ENCODE data around the gene SERPINA5.
A peak's percentile ranks its signal among the peaks of the same experiment; 100 is the strongest.

The SERPINA5 gene

GRCh38 chr14:94548131-94548998 lies 32.9 kb upstream of the SERPINA5 start:
- TF ChIP-seq, protein P1, sequence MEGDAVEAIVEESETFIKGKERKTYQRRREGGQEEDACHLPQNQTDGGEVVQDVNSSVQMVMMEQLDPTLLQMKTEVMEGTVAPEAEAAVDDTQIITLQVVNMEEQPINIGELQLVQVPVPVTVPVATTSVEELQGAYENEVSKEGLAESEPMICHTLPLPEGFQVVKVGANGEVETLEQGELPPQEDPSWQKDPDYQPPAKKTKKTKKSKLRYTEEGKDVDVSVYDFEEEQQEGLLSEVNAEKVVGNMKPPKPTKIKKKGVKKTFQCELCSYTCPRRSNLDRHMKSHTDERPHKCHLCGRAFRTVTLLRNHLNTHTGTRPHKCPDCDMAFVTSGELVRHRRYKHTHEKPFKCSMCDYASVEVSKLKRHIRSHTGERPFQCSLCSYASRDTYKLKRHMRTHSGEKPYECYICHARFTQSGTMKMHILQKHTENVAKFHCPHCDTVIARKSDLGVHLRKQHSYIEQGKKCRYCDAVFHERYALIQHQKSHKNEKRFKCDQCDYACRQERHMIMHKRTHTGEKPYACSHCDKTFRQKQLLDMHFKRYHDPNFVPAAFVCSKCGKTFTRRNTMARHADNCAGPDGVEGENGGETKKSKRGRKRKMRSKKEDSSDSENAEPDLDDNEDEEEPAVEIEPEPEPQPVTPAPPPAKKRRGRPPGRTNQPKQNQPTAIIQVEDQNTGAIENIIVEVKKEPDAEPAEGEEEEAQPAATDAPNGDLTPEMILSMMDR (IDR thresholded peaks at IDR 0.05) = no peak
- H3K36me3 ChIP-seq = no peaks in the 10 kb centered on the region
- H3K9me3 ChIP-seq = no peaks in the 10 kb centered on the region

DNA sequence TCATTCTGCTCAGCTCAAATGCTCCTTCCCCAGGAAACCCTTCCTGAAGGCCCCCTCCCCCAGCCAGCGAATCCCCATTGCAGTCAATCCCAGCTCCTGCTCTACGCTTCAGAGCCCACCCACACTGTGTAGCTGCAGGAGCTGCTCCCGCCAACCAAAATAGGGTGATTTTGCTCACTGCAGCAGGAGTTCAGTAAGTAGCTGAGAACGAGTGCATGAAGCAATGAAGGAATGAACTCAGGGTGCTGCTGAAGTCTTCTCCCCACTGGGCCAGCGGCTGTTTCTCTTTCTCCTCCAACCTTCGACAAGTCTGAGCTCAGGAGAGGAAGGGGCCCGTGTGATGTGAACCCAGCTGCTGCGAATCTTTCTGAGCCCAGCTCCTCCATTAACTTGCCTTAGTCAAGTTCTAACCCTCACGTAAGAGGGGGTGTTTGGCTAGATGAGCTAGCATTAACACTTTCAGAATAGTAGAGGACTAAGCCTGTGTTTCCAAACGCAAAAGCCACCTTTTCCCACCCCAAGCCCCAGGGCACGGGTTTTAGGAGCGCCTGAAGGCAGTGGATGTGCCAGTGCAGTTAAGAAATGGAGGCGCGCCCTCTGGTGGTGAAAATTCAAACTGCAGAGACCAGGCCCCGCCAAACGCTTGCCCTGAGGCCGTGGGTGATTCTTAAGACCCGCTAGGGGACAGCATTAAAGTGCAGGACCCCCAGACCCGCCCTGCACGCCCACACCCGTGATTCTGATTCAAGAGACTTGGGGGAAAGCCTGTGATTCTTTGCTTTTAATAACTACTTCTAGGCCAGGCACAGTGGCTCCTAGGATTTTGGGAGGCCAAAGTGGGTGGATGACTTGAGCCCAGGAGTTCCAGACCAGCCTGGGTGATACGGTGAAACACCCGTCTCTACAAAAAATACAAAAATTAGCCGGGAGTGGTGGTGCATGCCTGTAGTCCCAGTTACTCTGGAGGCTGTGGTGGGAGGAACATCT lies 31.9 kb upstream of the SERPINA5 start:
- Histone ChIP-seq H3K36me3 (no peaks in the 10 kb centered on the region), H3K27me3 (peaks cover 11% of the 10 kb centered on the region), H3K4me3 (ENCODE audit: low read depth in 1 of 2, low read length in 1 of 2) (no peak overlapping the region), H3K4me1 (ENCODE audit: control insufficient read depth in 1 of 2, insufficient read depth in 1 of 2, low read depth in 1 of 2, low read length in 1 of 2) (no peaks in the 10 kb centered on the region), H3K9me3 (no peaks in the 10 kb centered on the region), H3K27ac (no peak overlapping the region)
- TF ChIP-seq, protein P1 (IDR thresholded peaks at IDR 0.05) = peak; percentile 70

More at GRCh38 chr14:94548131-94548998, 32.9 kb upstream of the SERPINA5 start:
- Histone ChIP-seq H3K27ac (no peak overlapping the region), H3K4me1 (ENCODE audit: control insufficient read depth in 1 of 2, insufficient read depth in 1 of 2, low read depth in 1 of 2, low read length in 1 of 2) (no peaks in the 10 kb centered on the region), H3K4me3 (ENCODE audit: low read depth in 1 of 2, low read length in 1 of 2) (no peak overlapping the region), H3K27me3 (peaks cover 11% of the 10 kb centered on the region)

GRCh38 chr14:94550041-94550440 lies 31.2 kb upstream of the SERPINA5 start:
- Histone ChIP-seq H3K4me3 (ENCODE audit: low read depth in 1 of 2, low read length in 1 of 2) (no peak overlapping the region), H3K27ac (no peak overlapping the region), H3K9me3 (no peaks in the 10 kb centered on the region), H3K27me3 (peaks cover 11% of the 10 kb centered on the region), H3K4me1 (ENCODE audit: control insufficient read depth in 1 of 2, insufficient read depth in 1 of 2, low read depth in 1 of 2, low read length in 1 of 2) (no peaks in the 10 kb centered on the region), H3K36me3 (no peaks in the 10 kb centered on the region)
- TF ChIP-seq, protein P1 (IDR thresholded peaks at IDR 0.05) = no peak

- TF ChIP-seq, protein P1 (IDR thresholded peaks at IDR 0.05) = no peak
- Histone ChIP-seq H3K36me3 (no peaks in the 10 kb centered on the region), H3K9me3 (no peaks in the 10 kb centered on the region), H3K27ac (no peak overlapping the region), H3K27me3 (no peaks in the 10 kb centered on the region), H3K4me3 (ENCODE audit: low read depth in 1 of 2, low read length in 1 of 2) (no peak overlapping the region), H3K4me1 (ENCODE audit: control insufficient read depth in 1 of 2, insufficient read depth in 1 of 2, low read depth in 1 of 2, low read length in 1 of 2) (no peaks in the 10 kb centered on the region)
Measured at GRCh38 chr14:94555991-94556390, 25.2 kb upstream of the SERPINA5 start.

GRCh38 chr14:94557327-94557726 lies 23.9 kb upstream of the SERPINA5 start:
- H3K27ac ChIP-seq = no peak overlapping the region
- H3K27me3 ChIP-seq = no peaks in the 10 kb centered on the region
- no peak overlapping the region for H3K4me3 ChIP-seq (ENCODE audit: low read depth in 1 of 2, low read length in 1 of 2)
- H3K36me3 ChIP-seq = no peaks in the 10 kb centered on the region
- TF ChIP-seq, protein P1 (IDR thresholded peaks at IDR 0.05) = no peak
- H3K9me3 ChIP-seq = no peaks in the 10 kb centered on the region
- no peaks in the 10 kb centered on the region for H3K4me1 ChIP-seq (ENCODE audit: control insufficient read depth in 1 of 2, insufficient read depth in 1 of 2, low read depth in 1 of 2, low read length in 1 of 2)

All from neutrophil (primary cell).